Measurements from ENCODE around the gene PAPOLA.

The PAPOLA gene

DNA sequence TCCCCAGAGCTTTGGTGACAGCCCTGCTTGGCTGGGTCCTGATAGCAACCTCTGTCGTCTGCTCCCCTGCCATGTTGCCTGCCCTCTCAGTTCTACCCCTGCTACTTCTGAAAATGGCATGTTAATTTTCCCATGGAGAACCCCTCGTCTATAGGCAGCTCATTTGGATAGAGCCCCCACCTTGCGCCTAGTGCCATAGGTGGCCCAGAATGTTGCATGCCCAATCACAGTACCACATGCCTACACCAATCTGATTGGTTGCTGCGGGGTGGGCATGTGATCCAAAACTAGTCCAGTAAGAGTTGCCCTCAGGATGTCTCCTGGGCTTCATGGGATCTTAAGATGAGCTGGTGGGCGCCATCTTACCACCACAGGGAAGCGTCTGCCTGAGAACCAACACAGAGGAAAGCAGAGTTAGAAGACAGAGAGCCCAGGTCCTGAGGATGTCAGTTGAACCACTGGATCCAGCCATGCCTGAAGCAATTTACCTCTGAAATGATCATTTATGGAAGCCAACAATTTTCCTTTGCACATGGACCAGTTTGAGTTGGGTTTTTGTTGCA lies 85.7 kb downstream of the PAPOLA start:
- no peak for DNase-seq

DNA sequence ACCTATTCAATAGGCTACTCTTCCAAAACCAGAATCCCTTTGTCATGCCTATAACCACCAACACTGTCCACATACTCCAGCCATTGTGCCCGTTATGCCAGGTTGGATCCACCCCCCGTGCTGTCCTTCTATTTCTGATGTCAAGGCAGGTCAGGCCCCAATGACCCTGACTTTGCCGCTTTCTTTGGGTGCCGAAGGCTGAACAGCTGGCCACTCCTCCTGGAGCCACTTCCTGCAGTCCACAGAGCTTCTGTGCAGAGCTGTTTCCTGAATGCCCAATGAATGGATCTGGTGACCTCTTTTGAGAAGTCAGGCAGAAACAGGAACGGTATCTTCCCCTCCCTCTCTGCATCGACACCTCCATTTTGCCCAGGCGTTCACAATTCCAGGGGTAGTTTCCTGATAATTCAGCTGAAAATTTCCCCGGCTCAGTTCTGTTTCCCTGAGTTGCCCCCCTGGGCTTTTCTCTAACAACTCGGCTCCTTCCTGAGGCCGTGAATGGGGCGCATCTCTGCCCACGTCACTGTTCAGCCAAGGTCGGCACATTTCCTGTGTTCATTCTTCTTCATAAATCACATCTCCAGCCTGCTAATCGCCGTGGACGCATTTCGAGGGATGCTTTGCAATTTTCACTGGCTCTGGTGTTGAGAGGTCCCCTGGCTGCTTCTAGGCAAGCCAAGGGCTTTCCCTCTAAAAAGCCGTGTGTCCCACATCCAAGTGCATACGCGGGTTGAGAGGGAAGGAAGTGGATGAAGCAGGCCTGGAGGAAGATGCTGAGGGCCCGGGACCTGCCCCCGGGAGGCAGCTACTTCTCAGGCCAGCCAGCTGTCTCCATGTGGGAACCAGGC lies 86.5 kb downstream of the PAPOLA start:
- no peak for DNase-seq

DNA sequence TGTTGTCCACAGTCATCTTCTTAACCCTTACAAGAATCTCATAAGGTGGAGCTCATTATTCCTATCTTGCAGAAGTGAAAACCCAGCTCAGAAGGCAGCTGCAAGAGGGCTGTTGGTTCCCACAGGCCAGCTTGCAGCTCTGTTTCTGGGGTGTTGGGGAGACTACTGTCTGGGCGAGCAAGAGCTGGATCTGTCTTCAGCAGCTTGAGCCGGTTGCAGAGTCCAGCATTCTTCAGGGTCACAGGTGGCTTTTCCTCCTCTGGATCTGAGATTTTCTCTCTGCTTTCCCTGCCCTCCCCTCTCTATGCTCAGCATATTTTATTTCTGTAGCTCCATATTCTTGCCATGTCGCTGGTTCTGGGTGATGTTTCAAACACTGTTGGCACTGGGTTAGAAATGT lies 87.4 kb downstream of the PAPOLA start:
- no peak for DNase-seq

DNA sequence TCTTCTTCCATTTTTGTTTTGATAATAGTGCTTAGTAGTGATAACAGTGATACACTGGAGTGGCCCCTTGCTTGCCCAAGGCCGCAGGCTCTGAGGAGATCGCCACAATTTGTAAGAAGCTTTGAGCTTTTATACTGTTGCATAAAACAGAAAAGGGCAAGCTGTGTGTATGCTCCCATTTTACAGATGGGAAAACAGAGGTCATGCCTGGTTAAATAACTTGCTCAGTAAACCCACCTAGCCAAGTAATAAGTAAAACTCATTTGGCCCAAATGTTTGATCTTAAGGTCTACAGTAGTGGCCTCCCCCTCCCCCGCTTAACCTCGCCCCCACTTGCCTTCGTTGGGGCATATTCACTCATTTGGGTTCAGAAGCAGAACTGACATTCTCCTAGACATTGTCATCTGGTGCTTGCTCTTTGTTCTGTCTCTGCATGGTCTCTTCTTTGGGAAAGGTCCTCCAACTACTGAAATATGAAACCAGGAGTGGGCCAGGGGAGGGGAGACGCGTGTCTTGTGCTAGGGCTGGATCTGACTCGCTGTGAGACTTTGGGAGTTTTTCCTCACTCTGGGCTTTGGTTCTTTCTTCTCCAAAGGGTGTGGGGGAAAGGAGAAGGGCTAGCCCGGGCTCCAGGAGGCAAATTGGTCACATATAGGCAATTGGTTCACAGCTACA lies 88.1 kb downstream of the PAPOLA start:
- no peak for DNase-seq

DNA sequence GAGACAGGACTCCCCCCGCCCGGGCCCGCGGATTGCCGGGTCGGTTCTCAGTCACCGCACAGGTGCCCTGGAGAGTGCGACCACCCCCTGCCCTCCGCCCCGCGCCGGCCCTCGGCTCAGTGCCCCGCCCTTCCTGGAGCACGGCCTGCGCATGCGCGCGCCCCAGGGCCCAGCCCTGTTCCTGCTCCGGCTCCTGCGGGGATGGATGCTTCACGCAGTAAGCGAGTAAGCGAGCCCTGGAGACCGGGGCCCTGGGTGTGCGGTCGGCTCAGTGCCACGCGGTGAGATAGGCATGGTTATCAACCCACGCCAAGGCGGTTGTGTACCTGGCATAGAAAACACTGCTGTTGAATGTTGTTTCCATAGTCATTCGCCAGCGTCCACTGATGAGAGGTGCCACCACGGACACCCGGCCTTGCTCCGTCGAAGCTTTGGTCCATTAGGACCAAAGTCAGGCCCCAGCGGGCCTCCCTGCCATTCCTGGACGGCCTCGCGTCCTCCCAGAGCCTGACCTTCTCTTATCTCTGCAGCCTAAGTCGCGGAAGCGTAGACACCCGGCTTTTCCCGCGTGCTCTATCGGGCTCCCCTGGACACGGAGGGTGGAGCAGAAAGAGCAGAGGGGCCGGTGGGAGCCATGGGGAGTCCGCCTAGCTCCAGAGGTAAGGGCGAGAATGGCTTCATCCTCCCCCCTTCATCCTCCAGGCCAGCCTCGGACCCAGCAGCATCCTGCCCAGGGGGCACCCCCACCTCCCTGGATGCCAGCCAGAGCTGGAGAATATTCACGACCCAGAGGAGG lies 90.6 kb downstream of the PAPOLA start:
- no peak for DNase-seq

DNA sequence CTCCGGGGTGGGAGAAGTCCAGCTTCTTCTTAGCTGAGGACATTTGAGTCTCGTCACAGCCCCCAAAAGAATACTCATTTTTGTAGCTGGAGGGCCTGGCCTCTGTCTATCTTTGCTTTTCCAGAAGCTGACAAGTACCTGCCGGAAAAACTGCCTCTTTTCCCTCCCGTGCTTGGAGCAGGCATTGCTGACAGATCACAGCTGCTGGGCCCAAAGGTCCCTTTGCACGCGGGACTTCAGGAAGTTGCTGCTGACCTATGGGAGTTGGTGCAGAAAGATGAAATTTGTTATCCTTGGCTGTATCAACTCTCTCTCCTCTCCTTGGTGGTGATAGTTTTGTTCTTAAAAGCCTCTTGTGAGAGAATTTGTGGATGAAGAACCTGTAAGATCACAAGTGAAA lies 92.8 kb downstream of the PAPOLA start:
- no peak for DNase-seq

DNA sequence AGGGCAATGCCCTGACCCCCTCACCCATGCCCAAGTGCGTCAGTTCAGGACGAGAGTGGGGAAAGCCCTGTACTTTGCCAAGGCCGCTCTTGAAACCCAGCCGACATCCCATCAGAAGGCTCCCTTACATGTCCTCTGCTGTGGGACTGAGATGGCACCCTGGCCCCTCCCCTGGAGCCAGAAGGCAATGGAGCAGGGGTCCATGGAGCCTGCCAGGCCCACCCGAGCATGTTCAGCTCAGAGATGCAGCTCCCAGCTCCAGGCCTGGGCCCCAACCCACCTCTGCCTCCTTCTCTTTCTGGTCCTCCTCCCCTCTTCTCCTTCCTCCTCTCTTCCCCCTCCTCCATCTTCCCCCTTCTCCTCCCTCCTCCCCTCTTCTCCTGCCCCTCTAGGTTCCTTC lies 95.5 kb downstream of the PAPOLA start:
- no peak for DNase-seq

DNA sequence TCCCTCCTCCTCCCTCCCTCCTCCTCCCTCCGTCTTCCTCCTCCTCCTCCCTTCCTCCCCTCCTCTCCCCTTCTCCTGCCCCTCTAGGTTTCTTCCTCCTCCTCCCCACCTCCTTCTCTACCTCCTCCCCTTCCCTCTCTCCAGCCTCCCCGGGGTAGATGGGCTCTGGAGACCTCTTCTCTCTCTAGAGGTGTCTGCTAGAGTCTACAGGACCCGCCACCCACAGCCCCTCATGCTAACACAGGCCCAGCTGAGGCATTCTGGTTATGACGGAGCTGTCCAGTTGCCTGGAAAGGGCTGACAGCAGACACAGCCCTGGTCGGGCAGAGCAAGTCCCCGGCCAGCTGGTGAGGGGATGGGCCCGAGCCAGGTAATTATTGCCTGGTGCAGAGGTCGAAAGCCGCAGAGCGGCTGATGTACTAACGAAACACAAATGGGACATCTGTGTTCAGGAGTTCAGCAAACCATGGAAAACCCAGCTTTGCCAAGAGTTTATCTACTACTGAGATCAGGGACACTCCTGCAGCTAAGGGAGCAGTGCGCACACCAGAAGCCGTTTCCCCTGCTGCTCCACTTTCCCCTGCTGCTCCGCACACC lies 96.2 kb downstream of the PAPOLA start:
- DNase-seq, result no peak

DNA sequence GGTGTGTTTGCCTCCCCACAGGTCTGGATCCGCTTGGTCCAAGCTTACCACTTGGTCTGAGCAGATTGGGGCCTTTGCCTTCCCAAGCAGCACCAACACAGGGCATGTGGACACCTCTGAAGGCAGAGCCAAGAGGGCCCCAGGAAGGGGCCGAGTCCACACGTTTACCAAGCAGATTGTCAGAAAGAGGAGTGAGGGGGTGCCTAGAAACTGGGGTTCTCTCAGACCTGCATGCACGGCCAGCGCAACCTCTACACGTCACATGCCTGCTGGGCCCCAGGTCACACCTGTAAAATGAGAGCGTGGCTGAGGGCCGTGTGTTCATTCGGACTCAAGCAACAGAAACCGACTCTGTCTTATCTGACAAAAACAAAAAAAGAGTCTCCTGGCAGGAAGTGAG lies 96.9 kb downstream of the PAPOLA start:
- no peak for DNase-seq

DNA sequence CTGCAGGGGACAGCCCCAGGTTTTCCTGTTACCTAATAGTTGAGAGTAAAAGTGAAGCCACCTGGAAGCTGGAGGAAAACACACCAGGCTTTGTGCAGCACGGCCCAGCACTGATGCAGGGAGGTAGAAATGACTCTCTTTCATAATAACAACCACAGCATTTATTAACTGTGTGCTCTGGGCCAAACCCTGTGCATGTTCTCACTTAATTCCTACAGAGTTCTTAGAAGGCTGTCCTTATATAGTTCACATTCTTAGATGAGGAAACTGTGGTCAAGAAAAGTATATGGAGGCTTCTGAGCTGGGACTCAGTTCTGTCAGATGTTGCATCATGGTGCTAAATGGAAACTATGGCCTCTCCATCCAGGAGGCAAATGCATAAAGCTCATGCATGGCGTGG lies 100.0 kb downstream of the PAPOLA start:
- DNase-seq, result no peak

DNA sequence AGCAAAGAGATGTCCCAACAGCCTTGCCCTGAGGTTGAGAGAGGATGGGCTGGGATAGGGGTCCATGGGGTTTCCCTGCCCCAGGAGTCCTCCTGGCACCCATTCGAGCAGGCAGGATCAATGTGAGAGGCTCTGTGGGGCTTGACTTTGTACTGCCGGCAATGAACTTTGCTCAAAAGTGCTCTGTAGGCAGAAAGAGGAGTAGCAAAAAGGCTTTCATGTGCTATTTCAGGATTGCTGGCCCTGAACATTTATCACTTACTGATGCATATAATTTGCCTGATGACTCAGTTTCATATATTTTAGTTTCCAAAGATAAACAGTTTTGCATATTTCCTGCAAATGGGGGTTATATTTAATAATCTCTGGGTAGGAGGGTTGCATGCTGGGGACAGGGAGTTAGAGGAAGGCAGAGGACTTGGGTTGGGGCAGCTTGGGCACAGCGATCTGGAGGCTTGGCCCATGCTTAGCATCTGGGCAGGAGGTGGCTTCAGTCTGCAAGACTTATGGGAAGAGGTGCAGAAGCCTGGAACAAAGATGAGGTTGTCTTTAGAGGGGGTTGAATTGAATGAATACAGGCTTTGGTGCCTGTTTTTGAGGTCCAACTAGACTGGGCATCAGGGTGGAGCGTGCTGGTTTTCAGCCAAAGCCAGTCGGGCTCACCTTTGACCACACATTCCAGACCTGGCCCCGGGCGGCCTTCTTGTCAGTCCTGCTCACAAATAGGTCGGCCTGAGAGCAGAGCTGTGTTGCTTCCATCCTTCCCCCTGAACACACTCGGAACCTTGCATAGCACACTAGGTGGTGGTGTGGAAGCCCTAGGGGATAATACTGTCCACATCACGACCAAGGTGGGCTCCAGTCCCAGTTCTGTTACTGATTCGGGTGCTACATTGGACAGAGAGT lies 101.4 kb downstream of the PAPOLA start:
- no peak for DNase-seq

DNA sequence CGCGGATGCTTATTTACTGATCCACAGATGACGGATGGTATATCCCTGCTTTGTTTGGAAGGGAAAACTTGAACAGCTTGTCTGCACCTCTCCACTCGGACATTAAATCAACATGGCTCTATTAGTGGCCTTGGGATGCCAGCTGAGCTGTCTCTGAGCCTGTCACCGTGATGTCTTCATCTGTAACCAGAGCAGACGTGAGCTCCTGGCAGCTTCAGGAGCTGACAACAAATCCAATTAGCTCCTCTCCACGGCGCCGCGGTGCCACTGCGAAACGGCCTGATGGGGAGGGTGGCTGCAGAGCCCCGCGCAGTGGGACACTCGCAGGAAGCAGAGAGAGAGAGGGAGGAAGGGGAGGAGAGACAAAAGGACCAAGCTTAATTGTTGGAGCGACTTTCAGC lies 112.3 kb downstream of the PAPOLA start:
- DNase-seq, result no peak

DNA sequence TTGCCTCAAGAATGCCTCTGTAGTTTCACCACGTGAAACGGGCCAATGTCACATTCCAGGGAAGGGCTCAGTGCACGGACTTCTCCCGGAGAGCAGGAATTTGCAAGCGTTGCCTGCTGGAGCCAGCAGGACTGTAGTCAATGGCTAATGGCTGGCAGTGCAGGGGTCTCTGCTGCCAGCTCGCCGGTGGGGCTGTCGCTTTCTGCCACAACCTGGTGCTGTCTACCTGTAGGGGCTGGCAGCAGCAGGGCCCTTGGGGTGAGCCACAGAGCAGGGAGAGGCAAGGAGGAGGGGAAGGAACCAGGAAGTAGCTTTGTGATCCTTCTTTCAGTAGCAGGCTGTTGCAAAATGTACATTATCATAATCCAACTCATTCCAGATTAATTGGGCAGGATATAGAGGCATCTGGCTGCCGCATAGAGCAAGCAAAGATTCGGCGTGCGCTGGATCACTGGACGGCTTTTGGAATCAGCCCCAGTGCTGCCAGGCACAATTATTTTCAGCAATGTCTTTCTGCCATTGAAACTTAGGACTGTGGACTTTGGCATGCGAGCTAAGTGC lies 114.1 kb downstream of the PAPOLA start:
- no peak for DNase-seq

All from SW 1271 (cell line).